ENCODE data around the gene GLIPR1L1.

Gene GLIPR1L1

DNA sequence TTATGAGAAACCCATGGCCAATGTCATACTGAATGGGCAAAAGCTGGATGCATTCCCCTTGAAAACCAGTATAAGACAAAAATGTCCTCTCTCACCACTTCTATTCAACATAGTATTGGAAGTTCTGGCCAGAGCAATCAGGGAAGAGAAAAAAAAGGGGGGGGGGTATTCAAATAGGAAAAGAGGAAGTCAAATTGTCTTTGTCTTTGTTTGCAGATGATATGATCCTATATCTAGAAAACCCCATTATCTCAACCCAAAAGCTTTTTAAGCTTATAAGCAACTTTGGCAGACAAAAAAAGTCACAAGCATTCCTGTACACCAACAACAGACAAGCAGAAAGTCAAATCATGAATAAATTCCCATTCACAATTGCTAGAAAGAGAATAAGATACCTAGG, 19.5 kb downstream of the GLIPR1L1 start:
- no peak for DNase-seq

DNA sequence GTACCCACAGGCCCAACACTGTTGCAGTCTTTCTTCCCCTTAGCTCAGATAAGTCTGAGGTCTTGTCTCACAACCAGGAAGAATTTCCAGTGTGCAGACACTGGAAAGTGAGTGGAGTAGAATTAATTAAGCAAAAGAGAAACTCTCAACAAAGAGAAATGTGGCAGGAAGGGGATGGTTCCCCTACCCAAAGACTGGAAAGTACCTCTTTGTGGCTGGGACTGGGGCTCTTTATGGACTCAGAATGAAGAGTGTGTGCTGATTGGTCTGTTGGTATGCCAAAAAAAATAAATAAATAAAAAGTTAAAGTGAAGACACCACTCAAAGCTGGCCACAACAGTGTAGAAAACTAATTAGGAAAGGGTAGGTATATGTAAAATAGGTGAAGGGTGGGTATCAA, 26.4 kb downstream of the GLIPR1L1 start:
- DNase-seq, result no peak

DNA sequence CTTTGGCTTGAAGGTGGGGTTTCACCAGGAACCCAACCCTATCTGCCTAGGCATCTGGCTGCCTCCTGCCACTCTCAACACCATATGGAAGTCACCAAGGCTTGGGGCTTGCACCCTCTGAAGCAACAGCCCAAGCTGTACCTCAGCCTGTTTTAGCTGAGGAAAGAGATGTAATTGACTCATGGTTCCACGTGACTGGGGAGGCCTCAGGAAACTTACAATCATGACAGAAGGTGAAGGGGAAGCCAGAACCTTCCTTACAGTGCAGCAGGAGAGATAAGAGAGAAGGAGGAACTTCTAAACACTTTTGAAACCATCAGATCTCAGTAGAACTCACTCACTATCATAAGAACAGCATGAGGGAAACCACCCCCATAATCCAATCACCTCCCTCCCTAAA, 26.9 kb downstream of the GLIPR1L1 start:
- no peak for DNase-seq

DNA sequence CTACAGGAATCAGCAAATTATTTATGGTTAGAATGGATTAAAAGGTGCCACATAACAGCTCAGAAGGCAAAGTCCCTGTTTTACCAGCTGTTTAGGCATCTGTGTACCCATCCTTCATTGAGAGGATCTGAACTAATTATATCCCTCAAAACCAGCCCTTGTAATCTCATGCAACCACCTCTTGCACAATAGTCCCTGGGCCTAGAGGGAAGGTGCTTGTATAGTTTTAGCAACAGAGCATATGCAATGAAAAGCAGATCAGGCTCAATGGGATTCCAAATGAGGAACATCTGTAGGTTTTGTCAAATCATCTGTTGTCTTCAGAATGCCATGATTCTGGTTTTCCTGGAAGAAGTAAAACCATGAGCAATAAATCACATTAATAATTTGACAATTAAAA, 30.4 kb downstream of the GLIPR1L1 start:
- no peak for DNase-seq

DNA sequence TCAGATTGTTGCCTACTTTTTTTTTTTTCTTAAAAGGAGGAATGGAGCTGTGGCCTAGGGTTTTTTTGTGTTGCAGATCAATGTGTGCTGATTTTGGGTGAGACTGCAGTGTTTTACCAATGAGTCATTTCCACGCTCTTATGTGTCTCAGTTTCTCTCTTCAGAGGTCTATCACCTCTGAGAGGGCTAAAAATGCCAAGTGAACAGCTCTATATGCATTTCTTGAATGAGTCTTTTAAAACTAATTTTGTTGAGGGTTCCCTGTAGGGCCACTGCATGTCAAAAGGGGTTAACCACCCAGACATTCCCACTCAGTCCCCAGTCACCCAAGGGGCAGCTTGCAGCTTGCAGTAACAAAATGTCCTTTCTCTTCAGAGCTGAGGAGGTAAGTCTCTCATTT, 32.2 kb downstream of the GLIPR1L1 start:
- no peak for DNase-seq

DNA sequence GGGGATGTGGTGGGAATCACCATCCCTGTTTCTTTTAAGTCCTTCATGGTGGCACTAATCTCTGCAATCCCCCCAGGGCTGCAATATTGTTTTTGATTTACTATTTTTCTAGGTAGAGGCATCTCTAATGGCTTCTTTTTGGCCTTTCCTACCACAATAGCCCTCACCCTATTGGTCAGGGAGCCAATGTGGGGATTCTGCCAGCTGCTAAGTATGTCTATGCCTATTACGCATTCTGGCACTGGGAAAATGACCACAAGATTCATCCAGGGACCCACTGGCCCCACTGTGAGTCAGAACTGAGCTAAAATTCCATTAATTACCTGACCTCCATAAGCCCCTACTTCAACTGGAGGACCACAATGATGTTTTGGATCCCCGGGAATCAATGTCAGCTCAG, 40.5 kb downstream of the GLIPR1L1 start:
- DNase-seq, result no peak

DNA sequence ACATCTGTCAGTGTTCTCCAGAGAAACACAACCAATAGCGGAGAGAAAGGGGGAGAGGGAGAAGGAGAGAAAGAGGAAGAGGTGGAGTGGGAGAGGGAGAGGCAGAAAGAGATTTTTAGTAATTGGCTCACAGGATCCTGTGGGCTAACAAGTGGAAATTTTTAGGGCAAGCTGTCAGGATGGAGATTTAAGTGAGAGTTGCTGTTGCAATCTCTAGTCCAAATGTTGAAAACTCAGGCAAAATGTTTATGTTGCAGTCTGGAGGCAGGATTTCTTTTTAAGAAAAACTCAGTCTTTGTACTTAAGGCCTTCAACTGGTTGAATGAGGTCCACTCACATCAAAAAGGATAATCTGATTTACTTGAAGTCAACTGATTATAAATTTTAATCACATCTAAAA, 43.9 kb downstream of the GLIPR1L1 start:
- DNase-seq, result no peak

DNA sequence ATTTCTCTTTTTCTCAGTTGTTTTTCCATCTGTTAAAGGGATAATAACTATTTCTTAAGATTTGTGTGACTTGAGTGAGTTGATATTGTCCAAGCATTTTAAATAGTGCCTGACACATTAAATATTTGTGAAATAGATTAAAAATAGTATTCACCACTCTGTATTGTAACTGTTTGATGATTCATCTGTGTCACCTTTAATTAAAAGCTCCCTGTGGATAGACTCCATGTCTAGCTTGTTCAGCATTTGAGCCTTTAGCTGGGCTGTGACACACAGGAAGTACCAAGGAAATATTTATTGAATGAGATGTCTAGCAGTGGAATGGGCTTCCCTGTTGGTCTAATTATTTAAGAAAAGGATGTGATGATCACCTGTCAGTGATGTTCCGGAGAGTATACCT, 54.6 kb downstream of the GLIPR1L1 start:
- no peak for DNase-seq

DNA sequence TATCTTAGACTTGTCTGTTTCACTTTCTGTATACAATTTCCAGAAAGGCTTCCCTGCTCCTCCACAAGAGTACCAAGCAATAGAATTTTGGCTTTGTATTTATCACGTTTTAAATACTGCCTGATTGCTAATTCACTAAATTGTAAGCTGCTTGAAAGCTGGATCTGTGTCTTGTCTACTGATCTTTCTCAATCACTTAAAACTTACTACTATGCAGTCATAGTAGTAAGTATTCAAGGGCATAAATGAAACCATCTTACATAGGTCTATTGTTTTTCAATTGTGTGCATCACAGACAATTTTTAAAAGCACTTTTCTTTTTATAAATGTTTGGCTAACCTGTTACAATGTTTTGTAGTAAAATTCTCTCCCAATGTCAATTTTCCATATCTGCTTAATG, 55.2 kb downstream of the GLIPR1L1 start:
- DNase-seq, result no peak

DNA sequence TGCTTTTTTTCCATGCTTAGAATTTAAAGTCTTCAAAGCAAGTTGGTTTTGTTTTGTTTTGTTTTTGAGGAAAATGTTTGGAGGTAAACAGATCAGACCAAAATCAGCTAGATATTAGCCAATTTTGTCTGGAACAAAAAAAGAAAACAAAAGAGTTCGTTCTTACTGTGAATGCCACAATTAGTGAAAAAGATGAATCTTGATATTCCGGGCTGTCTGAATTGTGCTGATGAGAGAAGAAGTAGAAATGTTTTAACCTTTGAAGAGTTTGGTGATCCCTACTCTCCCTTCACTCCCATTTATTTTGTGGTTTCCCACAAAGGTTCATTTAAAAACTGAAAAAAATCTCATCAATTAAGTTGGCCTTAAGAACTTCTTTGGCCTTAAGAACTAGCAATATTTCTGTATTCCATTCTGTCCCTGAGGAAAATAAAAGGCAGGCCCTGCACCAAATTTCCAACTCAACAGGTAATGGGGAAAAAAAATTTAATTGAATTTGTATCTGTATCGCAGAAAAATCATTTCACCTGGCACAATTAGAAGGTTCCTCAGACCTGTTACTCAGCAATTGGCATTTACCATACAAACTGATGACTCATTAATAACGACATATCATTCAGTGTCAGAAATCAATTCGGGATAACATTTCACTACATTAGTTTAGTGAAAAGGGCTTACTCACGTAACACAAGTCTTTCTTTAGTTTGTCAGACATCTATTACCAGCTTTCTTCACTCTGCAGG, 55.9 kb downstream of the GLIPR1L1 start:
- no peak for DNase-seq

DNA sequence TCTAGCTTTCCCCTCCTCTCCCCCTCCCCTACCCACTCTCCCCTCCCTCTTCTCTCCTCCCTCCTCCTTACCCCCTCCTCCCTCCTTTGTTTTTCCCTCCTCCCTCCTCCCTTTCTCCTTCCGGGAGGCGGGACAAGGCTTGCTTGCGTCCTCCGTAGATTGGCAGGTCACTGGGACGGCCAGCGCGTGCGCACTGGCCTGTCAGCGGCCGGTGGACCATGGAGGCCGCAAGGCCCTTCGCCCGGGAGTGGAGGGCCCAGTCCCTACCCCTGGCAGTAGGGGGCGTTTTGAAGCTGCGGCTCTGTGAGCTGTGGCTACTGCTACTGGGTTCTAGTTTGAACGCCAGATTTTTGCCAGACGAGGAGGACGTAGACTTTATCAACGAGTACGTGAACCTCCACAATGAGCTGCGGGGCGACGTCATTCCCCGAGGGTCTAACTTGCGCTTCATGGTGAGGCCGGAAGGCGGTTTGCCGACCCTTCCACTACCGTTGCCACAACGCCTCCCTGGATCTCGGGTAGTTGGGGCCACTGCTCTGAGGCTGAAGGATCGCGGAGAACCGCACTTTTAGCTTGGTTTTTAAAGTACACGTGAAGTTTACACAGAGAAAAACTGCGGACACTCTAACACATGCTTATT, 56.5 kb downstream of the GLIPR1L1 start, which contains the start of gene GLIPR1L2:
TSS of gene GLIPR1L2 (plus strand) at position 191 of the 640 bp plus-strand sequence. CDS start at position 219, 28 bp downstream.
- DNase-seq, result peak; percentile 85 to 86

DNA sequence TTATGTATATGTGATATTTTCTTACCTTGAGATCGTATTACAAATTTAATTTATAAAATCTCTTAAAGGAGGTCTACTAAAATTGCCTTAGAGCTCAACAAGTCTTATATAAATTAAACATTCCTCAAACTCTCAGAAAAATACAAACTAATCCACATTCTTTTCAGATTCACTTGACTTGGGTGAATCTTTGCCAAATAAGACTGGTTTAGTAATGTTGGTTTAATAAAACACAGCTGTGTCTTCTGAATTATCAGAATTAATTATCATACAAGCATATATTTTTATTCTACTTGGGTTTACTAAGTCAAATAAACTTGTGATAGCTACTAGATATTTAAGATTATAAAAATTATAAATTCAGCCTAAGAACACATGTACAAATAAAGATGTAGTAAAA, 69.8 kb downstream of the GLIPR1L1 start:
- no peak for DNase-seq

DNA sequence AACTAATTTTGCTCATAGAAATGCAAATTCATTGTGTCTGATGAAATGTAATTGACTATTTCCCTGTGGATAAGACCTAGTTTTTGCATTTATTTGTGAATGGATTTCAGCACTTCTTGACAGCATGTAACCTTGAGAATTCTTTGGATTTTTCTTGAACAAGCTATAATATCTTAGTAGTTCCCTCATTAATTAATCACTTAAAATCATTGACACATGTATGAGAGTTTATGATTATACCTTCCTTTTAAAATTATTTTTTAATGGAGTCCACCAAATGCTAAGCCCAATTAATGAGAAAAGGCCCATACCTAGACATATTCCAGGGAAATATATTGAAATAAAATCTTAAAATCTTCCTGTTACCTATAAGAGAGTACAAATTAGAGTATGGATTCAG, 73.2 kb downstream of the GLIPR1L1 start:
- no peak for DNase-seq

DNA sequence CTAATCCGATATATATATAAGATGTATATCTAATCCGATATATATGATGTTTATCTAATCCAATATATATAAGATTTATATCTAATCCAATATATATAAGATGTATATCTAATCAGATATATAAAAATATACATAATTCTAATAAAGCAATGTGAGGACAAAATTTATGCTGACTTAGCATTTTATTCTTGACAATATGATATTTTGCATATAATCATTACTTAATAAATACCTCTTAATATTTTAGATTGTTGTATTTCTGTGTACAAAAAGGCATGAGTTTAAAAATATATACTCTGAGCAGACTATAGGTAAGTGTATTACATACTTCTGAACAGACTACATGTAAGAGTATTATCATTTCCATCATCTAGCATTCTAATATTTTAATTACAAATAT, 75.4 kb downstream of the GLIPR1L1 start:
- DNase-seq, result no peak

DNA sequence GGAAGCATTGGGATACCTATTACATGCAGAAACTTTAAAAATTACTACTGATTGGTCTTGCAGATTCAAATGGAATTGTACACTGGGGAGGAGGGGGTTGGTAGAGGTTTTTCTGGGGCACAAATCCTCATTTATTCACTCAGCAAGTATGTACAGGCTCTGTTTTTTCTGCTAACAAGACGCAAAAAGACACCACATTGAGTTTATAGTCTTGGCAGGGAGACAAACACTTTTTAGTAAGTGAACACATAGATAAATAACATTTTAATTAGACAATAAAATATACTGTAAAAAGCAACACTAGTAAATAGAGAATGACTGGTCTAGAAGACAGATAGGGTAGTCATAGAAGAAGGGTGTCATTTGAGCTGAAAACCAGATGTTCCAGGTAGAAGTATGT, 80.2 kb downstream of the GLIPR1L1 start:
- no peak for DNase-seq

DNA sequence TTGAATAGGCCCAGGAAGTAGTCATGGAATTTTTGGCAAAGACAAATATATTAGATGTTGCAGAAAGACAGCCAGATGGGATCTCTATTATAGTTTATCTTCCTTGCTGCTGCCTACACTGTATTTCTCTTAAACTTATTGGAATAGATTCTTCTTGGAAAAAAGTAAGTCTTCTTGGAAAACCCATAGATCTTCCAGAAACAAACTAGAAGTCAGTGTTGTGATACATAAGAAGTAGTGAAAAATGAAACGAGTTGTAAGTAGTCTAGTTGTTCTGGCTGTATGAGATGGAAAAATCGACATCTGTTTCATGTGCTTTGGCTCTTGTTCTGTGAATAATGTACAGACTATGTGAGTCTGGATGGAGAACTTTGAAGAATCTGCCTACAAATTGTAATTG, 85.4 kb downstream of the GLIPR1L1 start:
- no peak for DNase-seq
